ENCODE data around the gene RHOV.

DNA sequence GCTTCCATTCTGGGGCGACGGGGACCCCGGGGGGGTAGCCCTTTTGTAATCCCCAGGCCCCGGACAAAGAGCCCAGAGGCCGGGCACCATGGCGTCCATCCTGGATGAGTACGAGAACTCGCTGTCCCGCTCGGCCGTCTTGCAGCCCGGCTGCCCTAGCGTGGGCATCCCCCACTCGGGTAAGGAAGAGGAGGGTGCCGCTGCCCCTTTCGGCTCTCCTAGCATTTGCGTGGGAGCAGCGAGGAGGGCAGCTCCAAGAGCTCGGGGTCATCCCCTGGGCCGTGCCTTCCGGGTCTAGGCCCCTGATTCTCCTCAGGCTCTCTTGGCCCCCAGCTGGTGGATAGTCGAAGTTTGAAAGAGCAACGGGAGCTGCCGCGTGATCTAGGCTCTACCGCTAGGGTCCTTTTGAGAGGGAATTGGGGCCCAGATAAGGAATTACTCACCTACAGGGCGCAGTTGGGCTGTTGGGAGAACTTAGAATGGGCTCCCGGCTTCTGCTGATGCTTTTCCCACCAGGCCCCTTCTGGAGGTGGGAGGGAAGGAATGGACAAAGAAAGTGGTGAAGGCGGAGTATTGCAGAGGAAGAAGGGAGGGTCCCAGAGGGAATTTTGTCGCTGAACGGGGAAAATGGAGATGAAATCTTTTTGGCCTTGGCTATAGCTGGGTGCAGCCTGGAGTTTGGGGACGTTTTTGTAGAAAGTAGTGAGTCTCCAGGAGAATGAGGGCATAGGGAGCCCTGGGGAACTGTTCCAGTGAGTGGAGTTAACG is 20.8 kb upstream of the RHOV start:
- TF ChIP-seq SUZ12 (IDR thresholded peaks at IDR 0.05) (no peak), NFRKB (IDR thresholded peaks at IDR 0.05) (no peak), FOXM1 (IDR thresholded peaks at IDR 0.05; ENCODE audit: borderline replicate concordance) (no peak), FOXA1 (IDR thresholded peaks at IDR 0.05) (no peak), ELF4 (IDR thresholded peaks at IDR 0.05) (no peak), CTBP1 (IDR thresholded peaks at IDR 0.05; ENCODE audit: borderline replicate concordance) (no peak), SP1 (IDR thresholded peaks at IDR 0.05) (no peak), ARNT (IDR thresholded peaks at IDR 0.05) (no peak), FOXK2 (IDR thresholded peaks at IDR 0.05) (no peak), LEF1 (IDR thresholded peaks at IDR 0.05; ENCODE audit: borderline replicate concordance) (no peak), TARDBP (IDR thresholded peaks at IDR 0.05) (no peak)

All from HEK293T (cell line).